Measurements from ENCODE around the gene CELF2. TPM values are rescaled to one million over a fixed set of nuclear protein-coding genes. Genes with fewer than 3 reads are reported as not detected.

The CELF2 gene
- polyA plus RNA-seq, 3 donors = 11.2 to 11.8 (median 11.5) TPM

DNA sequence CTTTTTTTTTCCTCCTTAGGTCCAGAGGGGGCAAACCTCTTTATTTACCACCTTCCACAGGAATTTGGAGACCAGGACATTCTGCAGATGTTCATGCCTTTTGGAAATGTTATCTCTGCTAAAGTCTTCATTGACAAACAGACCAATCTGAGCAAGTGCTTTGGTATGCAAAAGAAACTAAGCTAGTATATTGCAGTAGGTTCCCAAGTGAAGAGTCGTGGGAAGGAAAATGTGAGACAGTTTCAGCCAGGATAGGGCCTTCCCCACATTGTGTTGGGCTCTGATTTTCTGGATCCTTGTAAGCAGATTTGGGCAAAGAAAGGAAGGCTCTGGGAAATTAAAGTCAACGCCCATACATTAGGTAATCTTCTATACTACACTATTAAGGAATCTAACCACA is 308.1 kb downstream of the CELF2 start:
- DNase-seq = no peak

DNA sequence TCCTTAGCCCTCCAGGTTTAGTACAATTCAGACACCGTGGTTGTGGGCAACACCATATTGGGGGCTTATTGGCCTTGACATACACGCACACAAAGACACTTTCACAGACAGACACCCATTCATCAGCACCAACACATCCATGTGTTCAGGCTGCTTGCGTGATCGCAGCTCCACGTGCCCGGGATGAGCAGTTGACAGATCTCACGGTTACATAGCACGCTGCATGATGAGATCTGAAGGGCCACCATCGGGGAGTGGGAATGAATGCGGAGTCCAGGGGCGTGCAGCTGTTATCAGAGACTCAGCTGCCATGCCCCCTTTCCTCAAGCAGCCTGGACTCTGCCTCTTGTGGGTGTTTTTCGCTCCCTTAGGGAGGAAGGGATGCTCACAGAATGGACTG is 308.6 kb downstream of the CELF2 start:
- no peak for DNase-seq

DNA sequence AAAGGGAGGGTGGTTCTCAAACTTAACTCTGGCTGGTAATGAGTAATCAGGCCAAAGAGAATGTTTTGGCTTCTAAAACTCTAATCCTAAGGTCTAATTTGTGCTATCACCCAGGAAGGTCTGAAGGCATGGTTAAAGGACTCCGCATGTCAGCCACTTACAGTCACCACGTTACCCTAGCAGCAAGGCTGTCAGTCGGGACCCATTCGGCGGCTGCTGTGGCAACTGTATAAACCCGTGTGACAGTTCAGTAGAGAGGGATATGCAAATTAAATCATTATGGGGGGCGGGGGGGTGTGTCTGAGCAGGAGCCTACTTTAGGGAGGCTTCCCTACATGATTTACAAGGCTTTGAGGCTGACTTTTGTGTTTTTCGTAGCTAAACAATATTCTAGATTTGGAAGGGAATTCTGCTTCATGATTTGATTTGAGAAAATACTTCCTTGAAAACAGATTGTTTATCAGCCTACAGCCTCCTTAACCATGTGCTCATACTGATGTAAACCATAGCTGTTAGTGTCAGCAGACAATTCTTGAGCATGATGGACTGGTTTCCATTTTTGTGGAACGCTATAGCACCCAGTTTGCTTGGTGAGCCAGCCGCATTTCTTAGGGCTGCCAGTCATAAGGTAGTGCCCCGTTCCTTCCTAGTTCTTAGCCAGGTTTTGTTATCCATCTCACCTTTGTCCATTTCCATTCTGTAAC is 309.4 kb downstream of the CELF2 start:
- no peak for DNase-seq

DNA sequence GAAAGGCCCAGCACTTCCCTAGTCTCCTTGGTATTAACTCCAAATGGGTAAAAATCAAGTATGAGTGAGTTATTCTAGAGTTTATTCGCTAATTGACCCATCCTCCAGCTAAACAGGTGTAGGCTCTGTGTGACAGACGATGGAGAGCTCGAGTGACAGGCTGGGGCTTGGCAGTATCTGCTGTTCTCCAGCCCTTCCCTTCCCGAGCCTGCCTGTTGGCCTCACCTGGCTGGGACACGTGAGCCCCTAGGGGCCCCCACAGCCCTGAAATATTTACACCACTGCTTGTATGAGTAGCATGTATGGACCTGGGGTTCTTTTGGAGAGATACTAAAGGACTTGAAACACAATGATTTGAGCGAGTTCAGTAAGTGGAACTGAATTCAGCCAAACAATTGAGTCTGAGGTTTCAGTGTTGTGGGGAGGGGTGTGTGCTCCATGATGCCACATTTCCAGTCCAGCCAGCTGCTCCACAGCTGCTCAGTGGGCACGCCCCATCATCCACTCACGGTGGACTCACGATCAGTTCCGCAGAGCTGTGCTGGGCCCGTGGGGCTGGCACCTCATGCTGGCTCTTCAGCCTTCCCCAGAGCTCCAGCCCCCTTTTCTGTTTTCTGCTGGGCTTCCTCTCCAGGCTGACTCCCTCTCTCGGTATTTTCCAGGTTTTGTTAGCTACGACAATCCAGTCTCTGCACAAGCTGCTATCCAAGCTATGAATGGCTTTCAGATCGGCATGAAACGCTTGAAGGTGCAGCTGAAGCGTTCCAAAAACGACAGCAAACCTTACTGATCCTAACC is 310.8 kb downstream of the CELF2 start:
- DNase-seq = no peak

DNA sequence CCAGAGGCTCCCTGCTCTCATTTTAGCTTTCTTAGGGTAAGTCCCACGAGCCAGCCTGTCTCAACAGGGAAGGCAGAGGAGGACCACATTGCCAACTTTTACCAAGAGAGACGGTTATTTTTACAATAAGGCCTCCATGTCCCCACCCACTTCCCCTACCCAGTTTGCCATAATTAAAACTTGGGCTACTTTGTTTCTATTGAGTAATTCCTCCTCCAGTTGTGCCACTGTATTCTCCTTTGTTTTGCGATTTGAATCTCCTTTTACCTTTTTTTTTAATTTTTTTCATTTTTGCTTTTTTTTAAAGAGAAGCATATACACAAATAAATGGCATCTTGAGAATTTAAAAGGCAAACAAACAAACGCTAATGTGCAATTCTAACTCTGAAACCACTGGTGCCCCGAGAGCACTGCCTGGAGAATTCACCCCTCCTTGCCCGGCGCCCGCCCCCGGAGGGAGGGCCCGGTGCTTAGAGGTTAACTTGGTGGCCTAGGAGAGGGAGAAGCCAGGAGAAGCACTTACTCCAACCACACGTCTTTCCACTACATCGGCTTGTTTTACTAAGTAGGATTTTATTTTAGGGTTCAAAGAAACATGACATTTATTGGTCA is 311.5 kb downstream of the CELF2 start:
- DNase-seq = no peak

DNA sequence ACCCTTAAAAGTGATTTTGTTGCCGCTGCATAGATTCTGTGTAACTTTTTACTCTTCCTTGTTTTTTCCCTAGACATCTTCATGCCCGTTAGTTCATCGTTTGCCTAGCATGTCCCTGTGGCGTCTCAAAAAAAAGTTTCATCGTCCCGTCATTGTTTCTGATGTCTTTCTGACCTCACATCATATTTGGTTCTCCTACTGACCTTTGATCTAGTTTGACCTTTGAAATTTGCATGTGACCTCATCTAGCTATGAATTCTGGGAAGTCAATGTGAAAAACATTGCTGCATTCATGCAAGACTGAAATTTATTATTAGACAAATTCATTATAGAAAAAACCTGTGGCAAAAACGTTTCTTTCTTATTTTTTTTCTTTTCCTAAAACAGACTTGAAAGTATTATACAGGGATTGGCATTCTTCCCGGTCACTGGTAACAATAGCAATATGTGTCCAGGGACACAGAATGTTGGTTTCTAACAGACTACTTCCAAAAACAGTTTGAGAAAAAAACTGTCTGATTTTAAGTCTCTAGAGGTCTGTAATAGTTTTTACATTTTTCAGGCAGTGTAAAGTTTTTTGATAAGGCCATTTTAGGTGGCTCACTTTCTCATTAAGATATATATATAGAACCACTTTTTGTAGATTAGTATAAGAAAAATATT is 312.8 kb downstream of the CELF2 start:
- DNase-seq = no peak

DNA sequence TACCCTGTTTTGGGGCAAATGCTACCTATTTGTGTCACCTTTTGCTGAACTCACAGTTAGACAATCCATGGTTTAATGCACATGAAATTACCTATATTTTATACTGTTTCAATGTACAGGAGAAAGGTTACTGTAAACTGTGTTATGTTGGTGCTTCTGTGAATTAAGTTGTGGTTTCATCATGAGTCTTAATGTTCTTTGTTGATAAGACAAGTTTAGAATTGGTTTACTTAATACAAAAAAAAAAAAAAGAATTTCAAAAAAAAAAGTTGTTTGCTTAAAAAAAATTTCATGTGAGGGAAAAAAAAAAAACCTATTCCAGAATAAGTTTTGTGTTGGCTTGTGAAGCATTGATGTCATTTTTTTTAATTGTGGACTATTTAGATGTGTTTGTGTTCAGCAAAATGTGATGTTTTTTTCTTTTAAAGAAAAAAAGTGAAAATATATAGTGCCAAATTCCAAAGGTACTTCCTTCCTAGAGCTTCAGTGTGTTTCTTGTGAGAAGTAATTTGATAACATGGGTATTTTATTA is 313.4 kb downstream of the CELF2 start:
- DNase-seq = no peak

DNA sequence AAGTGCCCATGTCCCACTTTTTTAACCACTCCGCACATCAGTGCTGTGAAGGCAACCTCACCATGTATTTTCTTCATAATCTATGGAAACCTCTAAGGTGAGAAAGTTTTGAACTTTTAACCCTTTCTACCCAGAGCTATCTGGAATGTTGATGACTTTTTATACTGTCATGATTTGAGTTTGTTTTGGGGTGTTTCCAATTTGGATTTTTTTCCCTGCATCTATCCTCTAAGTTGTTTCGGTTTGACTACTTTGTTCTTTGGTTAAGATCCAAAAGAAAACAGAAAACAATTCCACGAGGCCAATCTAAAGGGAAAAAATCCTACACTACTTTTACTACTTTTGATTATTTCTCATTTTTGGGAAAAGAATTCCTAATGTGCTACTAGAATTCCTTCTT is 314.1 kb downstream of the CELF2 start:
- DNase-seq = no peak

DNA sequence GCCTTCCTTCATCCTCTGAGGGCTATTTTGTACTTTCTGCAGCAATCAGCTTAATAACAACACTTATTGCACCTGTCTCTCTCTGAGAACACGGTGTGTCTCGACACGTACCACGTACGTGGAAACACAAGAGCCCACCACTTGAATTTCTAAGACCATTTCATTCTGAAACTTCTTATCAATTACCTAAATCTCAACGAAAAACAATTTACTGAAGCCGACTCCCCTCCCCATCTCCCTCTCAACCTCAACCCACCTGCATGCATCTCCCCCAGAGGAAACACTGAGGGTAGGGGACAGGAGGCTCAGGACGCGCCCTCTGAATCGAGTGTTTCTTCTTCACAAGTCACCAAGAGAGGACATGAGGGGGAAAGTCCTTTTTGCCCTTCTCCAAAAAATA is 315.2 kb downstream of the CELF2 start:
- DNase-seq = no peak

DNA sequence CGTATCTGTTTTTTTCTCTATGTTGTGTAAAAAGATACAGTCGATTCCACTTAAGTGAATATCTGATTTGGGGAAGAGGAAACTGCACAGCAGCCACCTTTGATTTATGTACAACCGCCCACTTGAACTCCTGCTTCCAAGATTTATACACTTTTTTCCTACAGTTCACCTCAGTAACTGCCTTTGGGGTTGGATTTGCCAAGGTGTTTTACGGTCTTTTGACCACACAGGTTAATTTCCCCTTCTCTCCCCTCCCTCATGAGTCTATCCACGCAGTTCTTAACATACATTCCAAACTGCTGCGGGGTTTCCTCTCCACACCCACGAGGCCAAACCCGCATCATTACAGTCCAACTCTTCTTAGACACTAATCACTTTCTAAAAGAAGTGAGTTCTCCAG is 316.8 kb downstream of the CELF2 start:
- peak; percentile 51 for DNase-seq

DNA sequence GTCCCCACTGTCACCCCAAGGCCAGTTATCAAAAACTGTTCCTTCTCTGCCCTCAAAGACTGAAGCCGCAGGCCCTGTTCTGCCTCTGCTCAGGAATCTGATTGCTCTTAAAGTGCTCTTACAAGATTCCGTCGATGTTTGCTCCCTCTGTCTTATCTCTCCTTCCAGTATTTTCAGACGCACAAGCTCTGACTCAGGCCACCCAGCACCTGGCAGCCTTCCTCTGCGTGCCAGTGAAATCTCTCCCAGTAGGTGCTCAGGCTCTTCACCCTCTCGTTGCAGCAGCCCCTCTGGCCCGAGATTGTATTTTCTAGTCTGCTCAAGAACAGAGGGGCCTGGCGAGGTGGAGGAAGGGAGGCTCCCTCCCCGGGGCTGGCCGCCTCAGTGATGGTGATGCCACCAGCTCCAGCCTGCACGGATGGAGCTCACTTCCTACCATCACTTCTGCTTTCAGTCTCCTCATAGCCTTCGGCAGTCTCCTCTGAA is 317.5 kb downstream of the CELF2 start:
- DNase-seq = no peak

DNA sequence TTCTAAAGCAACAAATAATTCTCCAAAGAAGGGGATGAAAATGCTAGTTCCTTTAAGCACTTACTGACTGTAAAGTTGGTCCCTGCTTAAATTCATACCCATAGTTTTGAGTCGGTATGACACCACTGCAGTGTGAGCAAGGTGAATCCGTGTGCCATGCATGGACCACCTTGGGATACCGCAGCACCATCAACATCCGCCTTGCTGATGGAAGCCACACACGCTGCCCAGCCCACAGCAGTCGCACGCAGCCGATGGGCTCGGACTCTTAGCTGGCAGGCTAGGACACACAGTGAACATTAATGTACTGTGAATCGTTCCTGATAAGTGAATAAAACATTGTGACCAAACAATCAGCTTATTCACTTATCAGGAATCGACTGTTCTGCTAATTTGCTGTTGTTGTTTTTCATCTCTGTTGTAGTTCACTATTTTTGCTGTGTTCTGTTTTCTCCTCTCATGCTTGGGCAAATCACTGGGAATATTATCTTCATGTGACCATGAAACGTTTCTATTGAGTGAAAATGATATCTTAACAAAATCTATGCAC is 318.3 kb downstream of the CELF2 start:
- DNase-seq = no peak

DNA sequence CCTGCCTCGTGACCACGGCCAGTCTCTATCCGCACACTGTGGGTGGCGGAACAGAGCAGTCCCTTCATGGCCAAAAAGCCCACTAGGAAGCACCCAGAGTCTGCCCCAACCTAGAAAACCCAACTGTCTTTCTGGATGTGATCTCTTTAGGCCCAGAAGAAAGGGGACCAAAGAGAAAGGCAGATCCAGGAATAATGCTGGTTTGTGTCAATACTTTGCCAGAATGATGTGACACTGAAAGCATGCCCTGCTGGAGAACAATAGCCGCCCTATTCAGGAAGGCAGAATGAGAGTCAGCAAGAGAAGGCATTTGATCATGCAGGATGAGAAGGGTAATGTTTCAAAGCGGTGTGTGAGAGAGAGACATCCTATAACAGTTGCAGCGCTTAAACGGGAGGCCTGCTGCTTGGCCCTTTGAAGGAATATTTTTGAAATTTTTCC is 319.1 kb downstream of the CELF2 start:
- DNase-seq = no peak

DNA sequence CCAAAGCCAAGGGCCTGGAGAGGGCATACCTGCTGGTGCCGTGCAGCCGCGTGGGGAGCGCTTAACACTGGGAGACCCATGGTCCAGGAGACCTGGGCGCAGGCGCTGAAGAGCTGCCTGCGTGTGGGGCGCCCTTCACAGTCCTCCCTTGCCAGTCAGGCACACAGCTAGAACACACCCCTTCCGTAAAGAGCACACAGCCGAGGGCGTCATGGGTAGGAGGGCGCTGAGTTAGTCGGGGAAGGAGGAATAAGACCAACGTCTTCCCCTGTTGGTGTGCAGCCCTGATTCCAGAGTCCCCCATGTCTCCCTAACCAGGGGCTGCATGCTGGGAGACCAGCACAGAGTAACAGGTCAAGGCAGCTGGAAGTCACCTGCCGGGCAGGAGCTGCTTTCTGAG is 319.8 kb downstream of the CELF2 start:
- DNase-seq = no peak

DNA sequence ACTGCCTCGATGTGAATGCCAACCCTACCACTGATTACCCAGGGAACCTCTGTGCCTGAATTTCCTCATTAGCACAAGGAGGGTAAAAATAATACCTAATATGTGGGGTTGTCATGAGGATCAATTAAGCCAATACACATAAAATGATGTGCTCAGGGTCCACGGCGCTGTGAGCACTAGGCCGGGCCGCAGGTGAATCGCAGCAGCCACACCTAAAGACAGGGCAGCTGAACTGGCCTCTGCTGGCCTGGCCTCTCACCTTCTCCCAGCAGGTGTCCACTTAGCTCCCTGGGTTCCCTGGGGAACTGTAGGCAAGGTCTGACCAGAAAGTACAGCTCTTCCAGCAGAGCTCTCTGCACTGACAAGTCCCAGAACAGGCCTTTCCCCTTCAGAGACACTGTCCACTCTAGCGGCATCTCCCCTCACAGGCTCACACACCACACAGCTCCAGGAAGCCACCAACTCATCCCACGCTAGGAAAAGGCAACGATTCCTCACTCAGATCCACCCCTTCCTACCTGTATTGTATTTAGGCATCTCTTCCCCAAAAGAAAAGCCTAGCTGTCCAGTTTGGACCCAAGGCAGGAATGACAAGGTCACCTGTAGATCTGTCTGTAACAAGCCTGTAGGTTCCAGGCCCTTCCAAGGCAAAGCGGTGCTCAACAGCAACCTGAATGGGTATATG is 320.6 kb downstream of the CELF2 start:
- DNase-seq = no peak

DNA sequence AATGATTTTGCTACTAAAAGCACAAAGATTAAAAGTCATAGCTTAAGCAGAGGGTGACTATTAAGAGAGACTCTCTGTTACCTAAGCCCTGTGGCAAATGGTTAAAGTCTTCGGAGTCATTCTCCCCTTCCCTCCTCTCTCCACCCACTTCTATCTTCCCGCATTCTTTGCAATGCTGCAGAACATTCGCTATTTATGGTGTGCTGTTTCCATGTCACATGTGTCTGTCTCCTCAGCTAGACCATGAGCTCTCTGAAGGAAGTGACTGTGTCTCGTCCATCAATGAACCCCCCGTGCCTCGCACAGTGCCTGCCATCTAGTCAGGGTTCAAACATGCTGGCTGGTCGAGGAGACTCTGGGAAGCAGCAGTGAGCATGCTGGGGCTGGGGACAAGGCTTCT is 321.3 kb downstream of the CELF2 start:
- DNase-seq = no peak

DNA sequence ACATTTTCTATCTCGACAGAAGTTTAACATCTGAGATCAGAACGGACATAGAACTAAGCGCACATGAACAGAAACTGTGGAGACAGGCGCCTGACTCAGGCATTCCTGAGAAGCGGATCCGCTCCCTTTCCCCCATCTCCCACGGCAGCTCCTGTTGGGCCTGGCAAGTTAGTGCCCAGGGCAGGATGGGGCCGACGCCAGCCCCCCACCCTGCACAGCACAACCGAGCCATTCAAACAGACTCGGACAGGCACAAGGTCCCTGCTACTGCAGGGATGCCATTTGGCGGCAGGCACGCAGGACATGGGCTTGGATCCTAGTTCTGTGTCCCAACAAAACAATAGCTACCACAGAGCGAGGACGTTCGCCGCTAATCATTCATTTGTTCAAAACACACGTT is 322.0 kb downstream of the CELF2 start:
- no peak for DNase-seq

DNA sequence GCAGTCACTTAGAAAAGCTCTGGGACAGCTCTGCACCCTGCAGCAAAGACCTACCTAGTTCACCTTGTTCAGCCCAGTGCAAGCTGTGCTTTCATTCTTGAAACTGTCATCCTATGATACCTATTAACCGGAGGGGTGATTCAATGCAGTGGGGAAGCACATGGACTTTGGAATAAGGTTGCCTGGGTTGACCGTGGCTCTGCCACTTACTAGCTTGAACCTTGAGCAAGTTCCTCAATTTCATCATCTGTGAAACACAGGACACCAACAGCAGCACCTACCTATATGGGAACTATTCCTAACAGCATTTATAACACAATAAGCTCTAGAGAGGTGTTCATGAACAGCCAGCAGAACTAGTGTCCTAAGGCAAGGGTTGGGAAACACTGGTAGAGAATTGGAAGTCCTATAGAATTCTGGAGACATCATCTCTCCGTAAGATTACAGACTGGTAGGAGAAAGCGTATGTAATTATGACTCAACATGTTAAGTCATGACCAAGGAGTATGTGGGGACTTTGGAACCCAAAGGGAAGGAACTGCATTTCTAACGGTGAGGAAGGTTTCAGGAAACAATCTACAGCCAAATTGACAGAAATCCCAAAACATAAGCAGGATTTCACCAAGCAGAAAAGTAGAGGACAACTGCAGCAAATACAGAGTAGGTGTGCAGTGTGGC is 323.8 kb downstream of the CELF2 start:
- no peak for DNase-seq

DNA sequence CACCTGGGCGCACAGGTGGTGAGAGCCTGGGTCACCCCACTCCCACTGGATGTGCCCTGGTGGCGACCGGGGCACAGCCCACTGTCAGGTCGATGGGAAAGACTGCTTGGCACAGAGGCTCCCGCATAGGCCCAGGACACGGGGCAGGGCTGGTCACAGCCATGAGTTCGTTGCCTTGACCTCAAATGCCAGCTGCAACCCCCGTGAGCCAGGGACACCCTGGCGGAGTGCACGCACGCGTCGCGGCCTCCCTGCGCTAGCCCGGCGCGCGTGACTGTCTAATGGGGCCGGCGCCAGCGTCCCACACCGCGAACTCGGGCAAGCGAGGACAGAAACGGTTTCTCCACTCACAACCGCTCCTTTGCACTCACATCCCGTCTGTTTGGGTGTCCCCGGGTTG is 326.4 kb downstream of the CELF2 start:
- no peak for DNase-seq

DNA sequence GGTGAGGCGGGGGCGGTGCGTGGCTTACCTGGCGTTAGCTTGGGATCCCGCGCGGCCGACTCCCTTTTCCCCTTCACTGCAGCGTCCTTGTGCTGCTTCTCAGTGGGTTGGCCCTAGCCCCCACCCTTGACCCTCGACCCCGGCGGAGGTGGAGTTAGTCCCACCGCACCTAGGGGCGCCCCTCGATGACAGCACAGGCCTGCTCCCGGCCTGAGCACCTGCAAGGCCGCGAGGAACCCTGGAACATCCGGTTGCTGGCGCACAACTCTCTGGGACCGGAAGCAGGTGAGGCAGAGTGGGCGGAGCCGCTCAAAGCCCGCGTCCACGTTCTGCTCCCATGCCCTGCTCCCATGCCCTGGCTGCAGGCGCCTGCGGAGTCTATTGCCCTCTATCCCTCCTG is 326.9 kb downstream of the CELF2 start:
- no peak for DNase-seq
